Measurements from ENCODE around the gene KRCC1.

Gene KRCC1

DNA sequence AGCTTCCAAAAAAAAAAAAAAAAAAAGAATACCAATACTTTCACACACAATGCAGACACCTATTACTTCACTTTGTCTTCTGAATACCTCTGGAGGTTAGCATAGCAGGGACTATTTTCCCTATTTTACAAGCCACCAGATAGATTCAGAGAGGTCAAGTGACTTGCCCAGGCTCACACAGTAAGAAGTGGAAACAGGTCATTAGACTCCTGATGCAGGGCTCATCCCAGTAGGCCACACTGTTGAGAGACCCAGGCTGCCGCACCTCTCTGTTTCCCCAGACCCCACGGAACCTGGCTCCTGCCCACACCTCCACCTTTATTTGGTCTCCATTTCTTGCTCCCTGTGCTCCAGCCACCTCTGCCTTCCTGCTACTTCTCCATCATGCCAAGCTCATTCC is 31.5 kb upstream of the KRCC1 start:
- no peak for DNase-seq (ENCODE audit: low spot score)
- TF ChIP-seq, protein P1, sequence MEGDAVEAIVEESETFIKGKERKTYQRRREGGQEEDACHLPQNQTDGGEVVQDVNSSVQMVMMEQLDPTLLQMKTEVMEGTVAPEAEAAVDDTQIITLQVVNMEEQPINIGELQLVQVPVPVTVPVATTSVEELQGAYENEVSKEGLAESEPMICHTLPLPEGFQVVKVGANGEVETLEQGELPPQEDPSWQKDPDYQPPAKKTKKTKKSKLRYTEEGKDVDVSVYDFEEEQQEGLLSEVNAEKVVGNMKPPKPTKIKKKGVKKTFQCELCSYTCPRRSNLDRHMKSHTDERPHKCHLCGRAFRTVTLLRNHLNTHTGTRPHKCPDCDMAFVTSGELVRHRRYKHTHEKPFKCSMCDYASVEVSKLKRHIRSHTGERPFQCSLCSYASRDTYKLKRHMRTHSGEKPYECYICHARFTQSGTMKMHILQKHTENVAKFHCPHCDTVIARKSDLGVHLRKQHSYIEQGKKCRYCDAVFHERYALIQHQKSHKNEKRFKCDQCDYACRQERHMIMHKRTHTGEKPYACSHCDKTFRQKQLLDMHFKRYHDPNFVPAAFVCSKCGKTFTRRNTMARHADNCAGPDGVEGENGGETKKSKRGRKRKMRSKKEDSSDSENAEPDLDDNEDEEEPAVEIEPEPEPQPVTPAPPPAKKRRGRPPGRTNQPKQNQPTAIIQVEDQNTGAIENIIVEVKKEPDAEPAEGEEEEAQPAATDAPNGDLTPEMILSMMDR (IDR thresholded peaks at IDR 0.05; ENCODE audit: extremely low read depth, missing control alignments): no peak

DNA sequence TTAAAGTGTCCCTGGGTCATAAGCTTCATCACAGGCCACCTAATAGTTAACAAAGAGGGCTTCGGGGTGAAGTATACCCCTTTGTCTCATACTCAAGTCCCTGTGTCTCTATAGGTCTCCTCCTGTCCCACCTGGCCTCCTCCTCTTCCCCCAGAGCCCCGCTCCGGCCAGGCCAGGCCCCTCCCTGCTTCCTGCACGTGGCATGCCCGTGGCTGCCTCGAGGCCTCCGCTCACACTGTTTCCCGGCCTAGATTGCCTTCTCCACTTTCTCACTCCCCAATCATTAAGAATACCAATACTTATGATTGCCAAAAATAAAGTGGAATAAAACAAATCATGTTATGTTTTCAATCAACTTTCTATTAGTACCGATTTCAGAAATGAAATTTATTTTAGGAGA is 30.8 kb upstream of the KRCC1 start:
- DNase-seq (ENCODE audit: low spot score): no peak
- TF ChIP-seq, protein P1 (IDR thresholded peaks at IDR 0.05; ENCODE audit: extremely low read depth, missing control alignments): no peak

DNA sequence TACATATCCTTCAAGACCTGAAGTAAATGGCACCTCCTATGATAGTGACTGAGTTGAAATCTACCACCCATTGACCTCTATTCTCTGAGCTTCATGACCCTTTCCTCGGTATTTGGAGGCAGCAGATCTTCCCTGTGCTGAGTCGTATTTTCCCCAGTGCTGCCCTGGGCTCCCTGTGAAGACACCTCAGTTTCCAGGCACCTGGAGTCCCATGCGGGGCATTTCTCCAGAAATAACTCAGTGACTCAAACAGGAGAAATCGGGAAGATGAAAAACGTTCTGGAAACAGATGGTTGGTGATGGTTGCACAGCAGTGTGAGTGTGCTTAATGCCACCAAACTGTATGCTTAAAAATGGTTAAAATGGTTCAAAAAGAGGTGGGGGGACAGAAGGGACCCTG is 30.0 kb upstream of the KRCC1 start:
- TF ChIP-seq, protein P1 (IDR thresholded peaks at IDR 0.05; ENCODE audit: extremely low read depth, missing control alignments): no peak
- DNase-seq (ENCODE audit: low spot score): no peak

DNA sequence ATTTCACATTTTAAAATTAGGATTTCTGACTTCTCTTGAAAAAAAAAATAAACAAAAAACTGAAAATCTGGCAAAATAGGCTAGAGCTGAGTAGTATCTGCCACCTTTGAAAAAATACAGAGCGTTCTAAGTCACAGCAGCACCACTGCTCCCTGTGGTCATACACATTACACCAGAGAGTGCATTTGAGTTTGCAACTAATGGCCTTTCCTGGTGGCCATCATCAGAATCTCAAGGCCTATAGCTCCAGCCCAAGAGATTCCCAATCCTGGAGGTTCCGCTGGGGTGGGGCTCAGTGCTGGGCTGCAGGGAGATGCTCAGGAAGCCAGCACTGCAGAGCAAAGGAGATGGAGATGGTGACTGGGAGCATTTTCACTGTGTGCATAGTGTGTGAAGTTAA is 29.5 kb upstream of the KRCC1 start:
- DNase-seq (ENCODE audit: low spot score): no peak
- TF ChIP-seq, protein P1 (IDR thresholded peaks at IDR 0.05; ENCODE audit: extremely low read depth, missing control alignments): no peak

DNA sequence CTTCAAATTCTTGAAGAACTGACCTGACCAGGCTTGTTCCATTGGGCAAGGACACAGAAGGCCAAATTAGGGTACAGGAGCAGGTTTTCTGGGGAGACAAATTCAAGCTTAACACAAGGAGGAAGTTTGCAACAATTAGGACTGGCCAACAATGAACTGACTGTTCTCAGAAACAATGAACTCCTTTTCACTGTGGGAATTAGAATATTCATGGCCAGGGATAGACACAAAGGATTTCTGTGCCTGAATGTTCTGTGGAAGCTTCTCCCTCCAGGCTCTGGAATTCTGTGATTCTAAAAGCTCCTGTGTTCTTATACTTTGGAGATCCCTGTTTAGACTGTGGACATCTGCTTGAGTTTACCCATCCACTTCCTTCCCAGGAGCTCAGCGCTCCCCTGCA is 27.2 kb upstream of the KRCC1 start:
- DNase-seq (ENCODE audit: low spot score): no peak

DNA sequence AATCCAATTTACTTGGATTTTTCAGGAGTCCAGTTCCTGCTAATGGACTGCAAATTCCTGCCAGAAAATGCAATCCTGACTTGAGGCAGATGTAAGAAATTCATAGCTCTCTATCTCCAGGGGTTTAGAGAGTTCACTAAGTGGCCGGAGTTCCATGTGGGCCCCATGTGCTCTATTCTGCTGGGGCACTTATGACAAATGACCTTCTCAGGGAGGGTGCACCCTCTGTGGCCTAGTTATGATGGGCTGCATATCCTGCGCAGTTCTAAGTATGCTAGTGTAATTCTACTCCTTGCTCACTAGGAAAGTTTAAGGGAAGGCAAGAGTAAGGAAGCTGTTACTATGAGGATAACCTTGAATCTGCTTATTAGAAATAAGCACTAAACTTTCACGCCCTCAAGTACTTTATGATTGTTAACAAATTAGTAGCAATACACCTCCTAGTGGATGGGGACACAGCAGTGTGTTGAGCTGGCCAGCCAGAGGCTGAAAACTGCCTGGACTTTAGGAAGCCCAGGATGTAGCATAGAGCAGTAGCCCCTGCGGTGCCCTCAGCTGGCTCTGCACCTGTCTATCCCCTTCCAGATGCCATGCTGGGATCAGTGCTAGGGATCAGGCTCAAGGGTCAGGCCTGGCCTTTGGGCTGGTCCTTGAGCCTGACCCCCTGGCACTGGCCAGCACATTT is 26.5 kb upstream of the KRCC1 start:
- no peak for DNase-seq (ENCODE audit: low spot score)
- TF ChIP-seq, protein P1 (IDR thresholded peaks at IDR 0.05; ENCODE audit: extremely low read depth, missing control alignments): no peak

More for the DNA sequence above, 27.2 kb upstream of the KRCC1 start:
- TF ChIP-seq, protein P1 (IDR thresholded peaks at IDR 0.05; ENCODE audit: extremely low read depth, missing control alignments): no peak

DNA sequence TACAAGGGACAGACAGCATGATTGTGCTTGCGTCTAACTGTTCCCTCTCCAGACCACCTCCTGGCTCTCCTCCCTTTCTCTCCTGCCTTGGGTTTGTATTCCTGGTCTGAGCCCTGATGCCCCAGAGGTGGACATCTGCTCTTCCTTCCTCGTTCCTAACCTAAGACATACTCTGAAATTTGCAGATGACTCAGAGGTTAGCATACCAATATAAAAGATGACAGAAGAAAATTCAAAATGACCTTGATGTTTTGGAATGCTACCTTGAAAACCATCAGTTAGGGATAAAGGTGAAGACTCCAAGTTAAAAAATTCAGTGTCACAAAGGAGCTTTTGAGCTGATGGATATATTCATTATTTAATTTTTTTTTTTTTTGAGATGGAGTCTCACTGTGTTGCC is 25.0 kb upstream of the KRCC1 start:
- TF ChIP-seq, protein P1 (IDR thresholded peaks at IDR 0.05; ENCODE audit: extremely low read depth, missing control alignments): no peak
- DNase-seq (ENCODE audit: low spot score): no peak

Measured in GM20000 (cell line).